Lower lobe of right lung (tissue), 2 donors: Measurements from ENCODE around the gene ICAM2. TPM values are rescaled to one million over a fixed set of nuclear protein-coding genes. Genes with fewer than 3 reads are reported as not detected.

Experiments used
- ATAC-seq, 2 donors: fragments of 200-7000 bp; cut with Tn5 transposase; one replicate each; pipeline ENCODE4 v1.9.1; 2020 to 2022; ENCODE audit warnings: mild to moderate bottlenecking in 2 of 2, moderate library complexity in 2 of 2
- DNase-seq: peaks from one replicate; pipeline ENCODE4 v3.0.0-alpha.2; 2020
- H3K27ac ChIP-seq: fragments of 200-600 bp; one replicate; pipeline ENCODE4 v1.8.0; 2022
- H3K27me3 ChIP-seq: fragments of 200-600 bp; one replicate; pipeline ENCODE4 v1.8.0; 2022; ENCODE audit warnings: low read depth
- H3K36me3 ChIP-seq: fragments of 200-600 bp; one replicate; pipeline ENCODE4 v1.8.0; 2022; ENCODE audit warnings: mild to moderate bottlenecking
- H3K4me1 ChIP-seq: fragments of 200-600 bp; one replicate; pipeline ENCODE4 v1.8.0; 2022
- H3K4me3 ChIP-seq: fragments of 200-600 bp; one replicate; pipeline ENCODE4 v1.8.0; 2022; ENCODE audit warnings: mild to moderate bottlenecking
- H3K9me3 ChIP-seq: fragments of 200-600 bp; one replicate; pipeline ENCODE4 v1.8.0; 2022
- intact Hi-C: fragments of 100-400 bp; cut with DNase I; formaldehyde crosslinking; loops from one replicate; pipeline ENCODE4 v1.11.0; 2022
- total RNA-seq: library from RNA; stranded (reverse); fragmentation: NEBNext Ultra II Directional; extraction: Animal tissue kit (Norgen Biotek cat#: 25700); gene quantifications from one replicate; pipeline ENCODE4 v1.2.1, GENCODE V29; 2021
- TF ChIP-seq, protein P1 (sequence below): fragments of 200-600 bp; IDR thresholded peaks from one replicate; pipeline ENCODE4 v1.8.0; 2022; ENCODE audit warnings: antibody characterized with exemption, mild to moderate bottlenecking
- donor health status: DM: no; HTN: yes; CAD: no; lungs with severe emphysema.

Gene ICAM2
- total RNA-seq, 1 donor from 2014 or later: 69.2 TPM

DNA sequence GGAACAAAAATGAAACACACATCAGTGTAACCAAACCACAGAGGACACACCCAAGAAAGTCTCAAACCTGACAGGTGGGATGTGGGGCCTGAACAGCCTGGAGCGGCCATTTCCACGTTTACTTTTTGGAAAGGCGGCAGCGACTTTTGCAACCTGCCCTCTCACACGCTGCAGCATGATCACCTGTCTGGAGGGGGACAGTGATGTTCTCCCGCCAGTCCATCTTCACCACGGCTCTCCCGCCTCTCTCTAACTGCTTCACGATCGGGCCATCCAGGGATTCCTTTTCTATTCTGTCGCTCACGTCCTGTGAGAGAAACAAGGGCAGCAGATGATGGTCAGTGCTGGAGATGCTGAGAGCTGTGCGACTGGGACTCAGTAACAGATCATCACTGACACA, 24.7 kb upstream of the ICAM2 start:
- Histone ChIP-seq H3K27ac (no peak overlapping the region), H3K27me3 (no peaks in the 10 kb centered on the region), H3K9me3 (no peaks in the 10 kb centered on the region), H3K4me1 (no peaks in the 10 kb centered on the region), H3K36me3 (peaks cover 100% of the 10 kb centered on the region), H3K4me3 (no peak overlapping the region)
- no peak for DNase-seq
- no peak for ATAC-seq
- TF ChIP-seq, protein P1, sequence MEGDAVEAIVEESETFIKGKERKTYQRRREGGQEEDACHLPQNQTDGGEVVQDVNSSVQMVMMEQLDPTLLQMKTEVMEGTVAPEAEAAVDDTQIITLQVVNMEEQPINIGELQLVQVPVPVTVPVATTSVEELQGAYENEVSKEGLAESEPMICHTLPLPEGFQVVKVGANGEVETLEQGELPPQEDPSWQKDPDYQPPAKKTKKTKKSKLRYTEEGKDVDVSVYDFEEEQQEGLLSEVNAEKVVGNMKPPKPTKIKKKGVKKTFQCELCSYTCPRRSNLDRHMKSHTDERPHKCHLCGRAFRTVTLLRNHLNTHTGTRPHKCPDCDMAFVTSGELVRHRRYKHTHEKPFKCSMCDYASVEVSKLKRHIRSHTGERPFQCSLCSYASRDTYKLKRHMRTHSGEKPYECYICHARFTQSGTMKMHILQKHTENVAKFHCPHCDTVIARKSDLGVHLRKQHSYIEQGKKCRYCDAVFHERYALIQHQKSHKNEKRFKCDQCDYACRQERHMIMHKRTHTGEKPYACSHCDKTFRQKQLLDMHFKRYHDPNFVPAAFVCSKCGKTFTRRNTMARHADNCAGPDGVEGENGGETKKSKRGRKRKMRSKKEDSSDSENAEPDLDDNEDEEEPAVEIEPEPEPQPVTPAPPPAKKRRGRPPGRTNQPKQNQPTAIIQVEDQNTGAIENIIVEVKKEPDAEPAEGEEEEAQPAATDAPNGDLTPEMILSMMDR: no peak
- intact Hi-C loops: no loop called here

DNA sequence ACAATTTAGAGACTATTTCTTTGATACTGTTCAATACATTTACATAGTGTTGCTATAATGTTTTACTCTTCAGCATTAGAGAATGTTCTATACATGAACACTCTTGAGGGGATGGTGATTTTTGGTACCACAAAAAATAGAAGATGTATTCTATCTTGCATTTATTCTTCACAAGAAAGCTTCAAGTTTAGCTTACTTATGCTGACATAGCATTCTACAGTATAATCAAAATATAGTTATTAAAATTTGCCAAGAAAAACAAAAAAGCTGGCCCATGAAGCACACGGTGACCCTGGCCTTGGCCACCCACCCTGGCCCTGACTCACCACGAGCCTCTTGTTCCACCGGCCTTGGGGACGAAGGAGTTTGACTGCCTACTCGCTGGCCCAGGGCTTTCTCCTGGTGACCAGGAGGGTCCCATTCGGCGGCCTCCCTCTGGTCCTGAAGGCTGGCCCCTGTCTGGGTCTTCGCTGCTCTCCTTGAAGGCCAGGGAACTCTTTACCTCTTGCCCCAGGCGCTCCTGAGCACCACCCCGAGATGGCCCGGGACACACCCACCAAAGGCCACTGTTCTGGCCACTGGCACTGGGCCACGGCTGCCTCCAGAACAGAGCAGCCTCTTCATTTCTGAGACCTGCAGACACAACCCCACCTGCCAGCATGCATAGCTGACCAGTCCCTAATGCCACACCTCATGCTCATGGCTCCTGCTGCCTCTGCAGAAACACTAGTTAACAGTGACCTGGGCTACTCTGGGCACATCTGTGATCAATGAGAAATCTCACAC, 22.5 kb upstream of the ICAM2 start:
- no peaks in the 10 kb centered on the region for H3K27me3 ChIP-seq
- no peak for DNase-seq
- intact Hi-C loops: no loop called here
- H3K36me3 ChIP-seq: peaks cover 99% of the 10 kb centered on the region
- no peaks in the 10 kb centered on the region for H3K4me1 ChIP-seq
- TF ChIP-seq, protein P1: no peak
- H3K27ac ChIP-seq: no peak overlapping the region
- H3K4me3 ChIP-seq: no peak overlapping the region
- ATAC-seq: no peak
- no peaks in the 10 kb centered on the region for H3K9me3 ChIP-seq

DNA sequence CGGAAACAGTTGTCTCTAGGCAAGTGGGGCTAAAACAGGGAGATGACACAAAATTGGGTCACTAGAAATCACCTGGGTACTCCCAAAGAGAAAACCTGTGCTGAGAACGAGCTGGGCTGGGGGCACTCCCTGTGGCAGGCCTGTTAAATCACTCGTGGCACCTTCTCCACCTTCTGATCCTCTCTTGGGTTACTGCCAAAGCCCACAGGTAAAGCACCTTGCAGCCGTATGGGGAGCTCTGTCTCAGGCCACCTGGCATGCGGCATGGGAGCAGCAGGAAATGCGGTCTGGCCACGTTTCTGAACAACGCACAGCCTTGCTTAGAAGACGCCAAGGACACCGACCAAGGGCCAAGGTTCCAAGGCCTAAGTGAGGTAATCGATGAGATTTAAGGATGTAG, 21.5 kb upstream of the ICAM2 start:
- Histone ChIP-seq H3K4me3 (no peak overlapping the region), H3K4me1 (no peaks in the 10 kb centered on the region), H3K36me3 (peaks cover 89% of the 10 kb centered on the region), H3K9me3 (no peaks in the 10 kb centered on the region), H3K27ac (no peak overlapping the region), H3K27me3 (no peaks in the 10 kb centered on the region)
- intact Hi-C loops: no loop called here
- TF ChIP-seq, protein P1: no peak
- ATAC-seq: no peak
- no peak for DNase-seq

DNA sequence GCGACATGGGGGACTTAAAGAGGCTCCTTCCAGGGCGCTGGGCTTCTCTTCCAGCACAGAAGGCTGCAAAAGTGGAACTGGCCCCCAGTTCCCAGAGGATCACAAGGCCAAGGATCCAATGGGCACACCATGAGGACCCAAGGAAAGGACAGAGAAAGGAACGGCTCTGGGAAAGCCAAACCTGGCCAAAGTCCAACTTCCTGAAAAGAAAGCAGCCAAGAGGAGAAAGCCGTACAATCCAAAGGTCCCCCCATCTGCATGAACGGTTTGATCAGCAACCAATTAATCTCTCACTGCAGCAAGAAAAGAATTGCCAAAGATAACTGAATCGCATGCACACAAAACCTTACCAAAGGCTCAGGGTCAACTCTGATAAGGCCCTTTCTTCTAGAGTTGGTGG, 19.8 kb upstream of the ICAM2 start:
- no peak for DNase-seq
- TF ChIP-seq, protein P1: no peak

DNA sequence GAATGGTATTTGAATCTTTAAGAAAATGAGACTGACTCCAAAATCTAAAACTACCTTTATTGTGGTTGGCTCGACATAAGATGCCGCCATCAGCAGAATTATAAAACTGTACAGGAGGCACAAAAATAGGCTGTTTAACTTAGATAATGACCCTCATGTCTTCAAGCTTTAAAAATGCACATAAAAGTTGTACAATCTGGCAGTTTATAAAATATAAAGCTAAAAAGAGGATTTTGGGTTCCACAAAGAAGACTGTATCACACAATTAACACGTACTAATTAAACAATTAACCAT, 18.6 kb upstream of the ICAM2 start:
- TF ChIP-seq, protein P1: no peak
- Histone ChIP-seq H3K27ac (no peak overlapping the region), H3K36me3 (peaks cover 60% of the 10 kb centered on the region), H3K4me1 (no peaks in the 10 kb centered on the region), H3K9me3 (no peaks in the 10 kb centered on the region), H3K4me3 (no peak overlapping the region), H3K27me3 (no peaks in the 10 kb centered on the region)
- ATAC-seq: no peak
- no peak for DNase-seq
- intact Hi-C loops: no loop called here

More for the DNA sequence above, 19.8 kb upstream of the ICAM2 start:
- ATAC-seq: no peak
- no peaks in the 10 kb centered on the region for H3K4me1 ChIP-seq
- H3K9me3 ChIP-seq: no peaks in the 10 kb centered on the region
- no peak overlapping the region for H3K27ac ChIP-seq
- no peaks in the 10 kb centered on the region for H3K27me3 ChIP-seq
- peaks cover 72% of the 10 kb centered on the region for H3K36me3 ChIP-seq
- intact Hi-C loops: no loop called here
- no peak overlapping the region for H3K4me3 ChIP-seq
